Ecto neural progenitor cell (in vitro differentiated cells): Measurements from ENCODE around the gene PFN1.
A peak's percentile ranks its signal among the peaks of the same experiment; 100 is the strongest.

Source experiments
- DNase-seq: peaks from one replicate; pipeline ENCODE4 v3.0.0-alpha.2; 2018; ENCODE audit warnings: low spot score

PFN1 gene

DNA sequence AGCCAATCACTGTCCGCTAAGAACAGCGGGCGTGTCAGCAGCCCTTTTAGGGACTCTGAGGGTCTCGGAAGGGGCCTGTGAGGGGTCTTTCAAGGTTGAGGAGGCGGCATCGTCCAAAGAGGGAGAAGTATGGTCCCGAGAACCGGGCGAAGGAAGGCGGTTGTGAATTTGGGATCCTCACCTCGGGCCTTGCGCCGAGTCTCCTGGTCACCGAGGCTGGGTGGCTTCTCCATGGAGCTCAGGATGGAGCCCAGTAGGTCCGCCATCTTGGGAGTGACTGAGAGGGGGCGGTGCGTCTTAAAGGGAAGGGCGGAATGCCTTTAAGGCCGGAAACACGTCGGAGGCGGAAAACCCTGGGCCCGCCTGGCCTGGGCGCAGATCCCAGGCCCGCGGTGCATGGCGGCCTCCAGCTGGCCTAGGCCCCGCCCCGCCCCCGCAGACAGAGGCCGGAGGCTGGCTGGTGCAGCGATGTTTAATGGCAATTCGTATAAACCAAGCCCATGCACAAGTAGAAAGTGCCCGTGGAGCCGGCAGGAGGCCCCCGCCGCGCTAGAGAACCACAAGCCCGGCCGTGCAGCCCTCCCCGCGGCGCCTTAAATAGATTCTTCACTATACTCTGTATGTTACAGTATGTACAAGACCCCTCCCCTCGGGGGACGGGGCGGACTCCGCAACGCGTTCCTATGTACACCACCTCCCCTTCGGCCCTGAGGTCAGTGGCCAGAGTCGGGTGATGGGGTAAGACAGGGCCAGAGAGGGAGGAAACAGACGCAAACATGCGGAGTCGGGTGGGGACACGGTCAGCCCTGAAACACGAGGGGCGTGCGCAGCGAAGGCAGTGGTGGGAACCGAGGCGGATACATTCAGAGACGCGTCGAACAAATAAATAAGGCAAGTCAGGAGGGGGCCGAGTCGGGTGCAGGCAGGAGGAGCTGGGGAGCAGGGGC is 19.5 kb upstream of the PFN1 start, which contains the start of gene SPAG7:
SPAG7 (minus strand) TSS at position 279 of the 947 bp plus-strand sequence; CDS start at position 266, 13 bp downstream.
- DNase-seq: peak; percentile 99

DNA sequence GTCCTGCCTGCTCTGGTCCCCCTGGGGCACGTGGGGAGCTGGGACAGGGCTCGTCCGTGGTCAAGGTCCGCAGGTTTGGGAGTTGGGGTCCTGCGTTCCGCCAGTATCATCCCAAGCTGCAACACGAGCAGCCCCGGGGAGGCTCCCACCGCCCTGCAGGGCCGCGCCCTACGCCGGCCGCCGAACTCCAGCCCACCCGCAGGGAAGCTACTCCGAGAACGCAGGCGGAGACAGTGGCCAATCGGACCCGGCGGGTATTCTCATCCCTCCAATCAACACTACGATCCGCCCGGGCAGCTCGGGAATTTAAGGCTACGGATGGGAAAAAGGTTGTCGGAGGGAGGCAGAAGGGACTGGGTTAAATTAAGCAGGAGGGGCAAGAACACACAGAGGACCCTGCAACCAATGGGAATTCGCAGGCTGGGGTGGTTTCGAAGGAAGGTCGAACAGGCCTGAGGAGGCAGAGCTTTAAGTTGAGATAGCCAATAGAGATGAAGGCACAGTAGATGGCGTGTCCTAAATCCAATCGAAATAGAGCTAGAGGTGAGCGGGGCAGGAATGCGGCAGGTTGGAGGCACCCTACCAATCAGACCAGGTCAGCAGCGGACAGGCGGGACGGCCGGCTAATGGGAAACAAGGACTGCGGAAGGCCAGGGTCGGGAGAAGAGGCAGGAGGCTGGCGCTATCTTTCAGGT is 18.7 kb upstream of the PFN1 start:
- peak; percentile 99 for DNase-seq

DNA sequence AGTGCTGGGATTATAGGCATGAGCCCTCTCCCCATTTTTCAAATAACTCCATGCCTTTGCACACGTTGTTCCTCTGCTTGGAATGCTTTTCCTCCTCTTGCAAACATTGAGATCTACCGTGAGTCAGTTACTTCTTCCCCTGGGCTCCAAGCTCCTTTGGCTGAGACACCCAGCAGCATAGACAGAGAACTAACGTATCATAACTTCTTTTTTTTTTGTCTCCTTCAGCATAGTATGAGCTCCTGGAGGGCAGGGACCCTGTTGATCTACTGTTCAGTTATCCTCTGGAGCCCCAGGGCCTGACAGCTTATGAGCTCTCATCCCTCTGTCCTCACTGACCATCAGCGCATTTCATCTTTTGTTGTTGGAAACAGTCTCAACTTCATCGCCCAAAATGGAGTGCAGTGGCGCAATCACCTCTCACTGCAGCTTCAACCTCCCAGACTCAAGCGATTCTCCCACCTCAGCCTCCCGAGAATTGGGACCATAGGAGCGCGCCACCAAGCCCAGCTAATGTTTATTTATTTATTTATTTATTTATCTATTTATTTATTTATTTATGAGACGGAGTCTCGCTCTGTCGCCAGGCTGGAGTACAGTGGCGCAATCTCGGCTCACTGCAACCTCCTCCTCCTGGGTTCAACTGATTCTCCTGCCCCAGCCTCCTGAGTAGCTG is 17.1 kb upstream of the PFN1 start:
- no peak for DNase-seq

DNA sequence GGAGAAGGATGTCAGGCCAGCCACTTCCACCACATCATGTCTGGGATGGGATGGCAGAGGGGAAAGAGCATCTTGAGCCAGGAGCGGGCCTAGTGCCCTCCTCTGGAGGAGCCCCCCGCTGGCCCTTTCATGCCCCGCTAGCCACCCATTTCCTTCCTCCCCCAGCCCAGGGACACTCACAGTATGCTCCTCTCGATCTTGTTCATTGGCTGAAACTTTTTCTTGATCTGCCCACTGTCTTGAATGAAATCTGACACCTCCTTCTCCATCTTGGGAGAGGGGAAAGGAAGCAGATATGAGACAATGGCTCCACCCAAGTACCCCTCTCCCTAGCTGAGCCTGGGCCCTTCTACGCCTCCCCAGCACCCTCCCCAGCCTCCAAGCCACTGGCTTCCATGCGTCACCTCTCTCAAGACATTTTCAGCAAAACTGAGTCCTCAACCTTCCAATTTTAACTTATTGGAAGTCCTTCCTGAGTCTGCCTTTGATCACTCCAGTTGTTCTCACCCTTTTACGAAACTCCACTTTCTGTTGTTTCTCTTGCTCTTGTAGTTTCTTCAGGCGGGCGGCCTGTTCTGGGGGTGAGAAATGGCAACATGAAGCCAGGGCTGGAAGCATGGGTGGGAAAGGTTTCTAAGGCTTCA is 12.1 kb upstream of the PFN1 start:
- no peak for DNase-seq

DNA sequence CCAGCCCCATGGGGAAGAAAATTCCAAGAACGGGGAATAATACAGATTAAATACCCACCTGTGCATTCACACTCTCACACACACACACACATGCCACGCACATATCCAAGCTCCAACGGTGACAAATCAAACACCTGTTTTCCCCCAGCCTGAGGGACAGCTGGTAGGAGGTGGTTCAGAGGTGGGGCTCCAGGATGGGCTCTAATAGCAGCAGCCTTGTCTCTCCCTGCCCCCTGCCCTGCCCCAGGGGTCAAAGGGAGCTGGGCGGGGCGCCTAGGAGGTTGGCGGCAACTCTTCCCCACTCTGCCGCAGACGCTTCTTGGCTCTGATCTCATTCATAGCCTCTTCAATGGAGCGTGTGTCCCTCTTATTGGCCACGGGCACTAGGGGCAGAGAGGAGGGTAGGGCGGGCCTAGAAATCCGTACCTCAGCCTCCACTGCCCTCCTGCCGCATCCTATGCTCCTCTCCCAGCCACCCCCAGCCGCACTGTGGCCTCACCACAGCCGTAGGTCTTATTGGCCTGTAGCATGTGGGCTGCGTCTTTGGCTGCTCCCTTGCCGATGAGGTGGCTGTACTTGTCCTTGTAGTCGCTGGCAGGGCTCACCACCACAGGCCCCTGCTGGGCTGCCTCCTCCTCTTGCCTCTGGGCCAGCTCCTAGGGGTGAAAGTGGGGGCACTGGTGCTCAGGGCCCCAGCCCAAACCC is 11.1 kb upstream of the PFN1 start:
- DNase-seq: no peak

DNA sequence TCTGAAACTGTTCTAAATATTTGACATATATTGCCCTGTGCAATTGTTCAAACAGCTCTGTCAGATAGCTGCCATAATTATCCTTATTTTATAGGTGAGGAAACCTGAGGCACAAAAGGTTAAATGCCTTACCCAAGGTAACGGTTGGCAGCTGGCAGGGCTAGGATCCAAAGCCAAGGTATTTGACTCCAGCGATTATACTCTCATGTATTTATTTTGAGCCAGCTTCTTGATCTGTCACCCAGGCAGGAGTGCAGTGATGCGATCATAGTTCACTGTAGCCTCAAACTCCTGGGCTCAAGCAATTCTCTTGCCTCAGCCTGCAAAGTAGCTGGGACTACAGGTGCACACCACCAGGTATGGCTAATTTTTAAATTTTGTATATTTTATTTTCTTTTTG is 9.8 kb upstream of the PFN1 start:
- DNase-seq: no peak

DNA sequence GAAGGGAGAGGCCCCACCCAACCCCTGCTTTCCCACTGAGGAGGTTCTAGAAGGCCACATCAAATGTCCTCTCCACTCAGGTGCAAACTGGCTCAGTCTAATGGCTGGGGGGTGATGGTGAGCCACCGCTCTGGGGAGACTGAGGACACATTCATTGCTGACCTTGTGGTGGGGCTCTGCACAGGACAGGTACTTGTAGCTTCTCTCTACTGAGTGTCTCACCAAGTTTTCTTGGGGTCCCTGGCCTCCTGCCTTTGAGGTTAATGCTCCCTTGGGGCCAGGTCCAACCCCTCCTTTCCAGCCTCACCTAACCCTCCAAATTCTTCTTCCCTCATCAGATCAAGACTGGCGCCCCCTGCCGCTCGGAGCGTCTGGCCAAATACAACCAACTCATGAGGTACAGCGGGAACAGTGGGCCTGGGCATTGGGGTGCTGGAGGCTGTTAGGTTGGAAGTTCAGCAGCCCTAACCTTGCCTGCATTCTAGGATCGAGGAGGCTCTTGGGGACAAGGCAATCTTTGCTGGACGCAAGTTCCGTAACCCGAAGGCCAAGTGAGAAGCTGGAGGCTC is 8.2 kb upstream of the PFN1 start:
- DNase-seq: peak; percentile 71

DNA sequence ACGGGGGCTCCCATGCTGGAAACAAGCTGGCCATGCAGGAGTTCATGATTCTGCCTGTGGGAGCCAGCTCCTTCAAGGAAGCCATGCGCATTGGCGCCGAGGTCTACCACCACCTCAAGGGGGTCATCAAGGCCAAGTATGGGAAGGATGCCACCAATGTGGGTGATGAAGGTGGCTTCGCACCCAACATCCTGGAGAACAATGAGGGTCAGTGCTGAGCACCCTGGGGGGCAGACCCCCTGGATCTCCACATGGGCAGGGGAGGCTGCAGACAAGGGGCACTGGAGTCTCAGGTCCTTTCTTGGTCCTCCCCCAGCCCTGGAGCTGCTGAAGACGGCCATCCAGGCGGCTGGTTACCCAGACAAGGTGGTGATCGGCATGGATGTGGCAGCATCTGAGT is 6.8 kb upstream of the PFN1 start:
- no peak for DNase-seq

DNA sequence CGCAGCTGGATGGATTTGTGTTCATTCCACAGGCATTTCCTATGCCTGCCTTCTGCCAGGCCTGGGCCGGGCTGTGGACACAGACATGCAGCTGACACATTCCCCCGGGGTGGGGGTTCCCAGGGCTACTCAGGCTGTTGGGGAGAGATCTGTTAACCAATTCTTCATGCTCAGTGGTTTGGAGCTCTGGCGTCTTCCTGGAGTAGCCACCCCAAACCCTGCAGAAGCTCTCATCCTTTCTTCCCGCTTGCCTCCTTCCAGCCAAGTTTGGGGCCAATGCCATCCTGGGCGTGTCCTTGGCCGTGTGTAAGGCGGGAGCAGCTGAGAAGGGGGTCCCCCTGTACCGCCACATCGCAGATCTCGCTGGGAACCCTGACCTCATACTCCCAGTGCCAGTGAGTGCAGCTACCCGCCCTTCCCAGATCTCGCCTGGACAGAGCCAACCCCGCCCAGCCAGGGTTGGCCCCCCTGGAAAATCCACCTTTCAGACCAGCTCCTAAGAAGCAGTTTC is 5.2 kb upstream of the PFN1 start:
- DNase-seq: no peak

DNA sequence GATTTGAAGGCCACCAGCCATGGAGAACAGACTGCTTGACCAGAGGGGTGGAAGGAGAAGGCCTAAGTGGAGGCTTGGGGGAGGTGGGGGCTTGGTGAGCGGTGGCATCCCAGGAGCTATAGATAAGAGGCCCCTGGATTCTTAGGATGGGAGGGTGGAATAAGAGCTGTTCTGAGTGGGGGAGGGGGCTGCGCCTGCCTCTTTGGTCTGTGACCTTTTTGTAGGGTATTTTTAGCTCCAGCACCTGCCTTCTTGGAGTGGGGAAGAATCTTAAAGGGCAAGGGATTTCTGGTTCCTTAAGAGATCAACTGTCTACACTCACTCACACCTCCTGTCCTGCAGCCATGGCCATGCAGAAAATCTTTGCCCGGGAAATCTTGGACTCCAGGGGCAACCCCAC is 3.2 kb upstream of the PFN1 start:
- DNase-seq: no peak

DNA sequence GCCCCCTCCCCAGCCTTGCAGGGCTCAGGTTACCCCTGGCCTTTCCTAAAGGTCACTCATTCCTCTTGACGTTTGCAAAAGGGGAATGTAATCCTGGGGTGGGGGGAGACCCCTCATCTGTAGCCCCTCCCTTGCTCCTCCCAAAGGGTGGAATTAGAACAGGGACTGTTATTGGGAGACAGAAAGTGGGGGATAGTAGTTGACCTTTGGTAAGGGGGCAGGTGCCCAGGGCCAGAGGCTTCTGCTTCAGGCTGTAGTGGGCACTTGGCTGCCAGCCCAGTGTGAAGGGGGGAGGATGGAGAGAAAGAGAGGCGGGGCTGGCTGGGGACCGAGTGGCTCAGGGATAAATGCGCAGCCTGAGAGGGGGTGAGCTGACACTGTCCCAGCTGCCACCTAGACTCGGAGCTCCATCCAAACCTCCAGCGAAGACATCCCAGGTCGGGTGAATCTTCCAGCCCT is 2.4 kb upstream of the PFN1 start, which contains the start of gene ENO3:
ENO3 (plus strand) TSS at position 374 of the 459 bp plus-strand sequence. CDS start 711 bp downstream, outside the sequence.
- peak; percentile 79 for DNase-seq

DNA sequence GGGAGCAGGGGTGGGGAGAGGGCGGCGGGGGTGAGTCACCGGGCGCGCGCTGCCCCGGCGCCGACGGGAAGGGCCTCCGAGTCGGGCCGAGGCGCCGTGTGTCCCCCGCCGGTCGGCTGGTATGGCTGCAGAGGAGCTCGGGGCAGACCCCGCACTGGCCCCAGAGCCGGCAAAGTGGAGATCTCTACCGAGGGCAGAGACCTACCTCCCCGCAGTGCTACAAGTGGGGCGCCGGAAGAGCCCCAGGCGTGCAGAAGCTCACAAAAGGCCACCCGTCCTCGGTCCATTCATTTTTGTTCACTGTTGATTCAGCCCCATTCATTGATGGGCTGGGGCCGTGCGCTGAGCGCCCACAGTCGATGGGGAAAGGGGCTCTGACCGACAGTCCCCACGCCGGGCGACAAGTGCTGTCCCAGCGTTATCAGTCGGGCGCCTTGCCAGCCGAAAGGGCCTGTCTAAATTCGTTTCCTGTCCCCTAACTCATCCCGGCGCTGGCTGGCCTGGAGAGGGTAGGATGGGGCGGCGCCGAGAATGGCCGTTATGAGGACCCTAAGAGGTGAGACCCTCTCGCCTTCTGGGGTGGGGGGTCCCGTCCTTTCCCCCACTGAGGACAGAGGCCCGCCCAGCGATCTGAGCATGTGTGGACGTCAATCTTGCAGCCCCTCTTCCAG is 1.9 kb upstream of the PFN1 start:
- peak; percentile 83 for DNase-seq

DNA sequence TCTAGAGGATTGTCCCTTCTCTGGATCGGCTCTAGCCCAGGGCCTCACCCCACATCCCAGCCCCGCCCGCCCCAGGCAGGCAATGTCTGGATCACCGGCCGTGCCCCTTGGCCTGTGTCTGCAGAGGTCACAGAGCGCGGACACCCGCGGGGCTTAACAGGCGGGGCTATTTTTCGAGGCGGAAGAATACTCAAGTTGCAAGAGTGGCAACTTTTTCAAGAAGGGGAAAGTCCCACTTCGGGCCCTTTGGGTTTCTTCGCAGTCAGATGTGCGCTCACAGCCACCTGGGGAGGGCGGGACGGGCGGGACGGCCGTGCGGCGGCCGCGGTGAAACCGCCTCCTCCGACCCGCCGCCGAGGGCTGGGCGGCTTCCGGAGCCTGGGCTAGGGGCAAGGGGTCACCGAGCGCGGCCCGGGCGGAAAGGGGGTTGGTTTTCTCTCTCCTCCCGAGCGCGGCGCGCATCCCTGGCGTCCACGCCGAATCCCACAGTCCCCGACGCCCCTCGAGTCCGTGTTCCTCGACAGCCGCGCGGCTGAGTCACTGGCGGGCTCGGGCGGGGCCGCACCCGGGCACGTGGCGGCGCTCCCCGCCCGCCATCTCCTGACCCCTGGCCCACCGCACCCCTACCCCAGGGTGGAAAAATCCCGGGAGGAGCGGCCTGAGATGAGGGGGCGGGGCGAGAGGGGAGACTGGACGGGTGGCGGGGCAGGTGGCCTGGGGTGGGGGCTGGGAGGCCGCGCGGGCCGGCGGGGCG is 1.2 kb upstream of the PFN1 start:
- DNase-seq: peak; percentile 93

DNA sequence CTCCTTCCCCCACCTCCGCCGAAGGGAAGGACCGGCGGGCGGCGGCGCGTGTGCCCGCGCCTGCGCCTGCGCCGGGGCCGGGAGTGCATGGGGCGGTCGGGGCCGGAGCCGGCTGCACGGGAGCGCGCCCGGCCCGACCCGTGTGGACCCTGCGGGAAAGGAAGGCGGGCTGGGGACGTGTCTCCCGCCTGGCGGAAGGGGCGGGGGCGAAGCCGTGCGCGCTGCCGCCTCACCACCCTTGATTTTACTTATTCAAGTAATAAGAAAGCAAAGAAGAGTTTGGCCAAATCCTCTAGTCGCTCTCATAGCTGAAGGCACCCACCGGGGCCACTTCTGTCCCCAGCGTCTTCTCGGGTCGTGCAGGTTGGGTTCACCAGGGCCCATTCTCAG is 596 bp upstream of the PFN1 start:
- peak; percentile 91 for DNase-seq

DNA sequence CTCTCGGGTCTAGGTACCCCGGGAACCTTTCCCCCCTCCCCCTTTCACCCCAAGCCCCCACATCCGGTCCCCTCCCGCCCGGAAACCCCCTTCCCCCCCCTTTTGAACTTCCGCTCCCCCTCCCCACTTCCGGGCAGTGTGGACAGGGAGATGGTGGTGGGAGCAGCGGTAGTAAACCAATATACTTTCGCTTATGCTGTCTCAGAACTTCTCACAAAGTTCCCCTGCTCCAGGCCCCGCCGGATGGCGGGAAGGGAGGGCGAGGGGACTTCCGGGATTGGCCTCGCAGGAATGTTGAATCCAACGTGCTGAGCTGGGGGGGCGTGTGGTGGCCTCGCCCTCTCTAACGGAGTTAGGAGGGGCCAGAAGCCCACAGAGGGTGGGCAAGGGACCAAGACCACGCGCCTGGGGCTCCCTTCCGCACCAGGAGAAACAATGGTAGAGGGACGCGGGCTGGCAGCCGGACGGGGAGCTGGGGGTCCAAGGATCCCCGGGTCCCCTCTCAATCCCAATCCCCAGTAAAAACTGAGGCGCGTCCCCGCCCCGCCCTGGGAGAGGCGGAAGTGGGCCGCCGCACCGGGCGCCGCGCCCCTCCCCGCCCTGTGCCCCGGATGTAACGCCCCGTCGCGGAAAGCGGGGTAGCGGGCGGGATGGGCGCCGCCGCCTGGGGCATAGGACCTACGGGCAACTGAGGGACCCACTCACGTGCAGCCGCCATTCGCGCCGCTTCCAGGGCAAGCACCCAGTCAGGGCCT is 742 bp downstream of the PFN1 start:
- peak; percentile 81 for DNase-seq

DNA sequence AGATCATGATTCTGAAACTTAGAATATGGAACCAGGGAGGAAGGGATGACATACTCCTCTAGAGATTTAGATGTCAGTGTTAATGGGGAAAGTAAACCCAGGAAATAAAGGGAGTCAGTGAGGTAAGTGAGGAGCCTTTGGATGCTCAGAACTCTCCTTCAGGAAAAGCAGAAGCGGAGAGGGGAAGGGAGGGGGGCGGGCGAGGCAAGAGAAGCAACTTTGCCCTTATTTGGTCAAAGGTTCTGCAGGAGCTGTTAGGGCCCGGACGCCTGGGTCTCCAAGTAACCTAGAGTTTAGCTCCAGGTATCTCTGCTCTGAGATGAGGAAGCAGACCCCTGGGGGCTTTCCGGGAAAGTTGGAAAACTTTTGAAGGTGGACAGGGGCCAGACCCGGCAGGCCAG is 1.3 kb downstream of the PFN1 start:
- no peak for DNase-seq

DNA sequence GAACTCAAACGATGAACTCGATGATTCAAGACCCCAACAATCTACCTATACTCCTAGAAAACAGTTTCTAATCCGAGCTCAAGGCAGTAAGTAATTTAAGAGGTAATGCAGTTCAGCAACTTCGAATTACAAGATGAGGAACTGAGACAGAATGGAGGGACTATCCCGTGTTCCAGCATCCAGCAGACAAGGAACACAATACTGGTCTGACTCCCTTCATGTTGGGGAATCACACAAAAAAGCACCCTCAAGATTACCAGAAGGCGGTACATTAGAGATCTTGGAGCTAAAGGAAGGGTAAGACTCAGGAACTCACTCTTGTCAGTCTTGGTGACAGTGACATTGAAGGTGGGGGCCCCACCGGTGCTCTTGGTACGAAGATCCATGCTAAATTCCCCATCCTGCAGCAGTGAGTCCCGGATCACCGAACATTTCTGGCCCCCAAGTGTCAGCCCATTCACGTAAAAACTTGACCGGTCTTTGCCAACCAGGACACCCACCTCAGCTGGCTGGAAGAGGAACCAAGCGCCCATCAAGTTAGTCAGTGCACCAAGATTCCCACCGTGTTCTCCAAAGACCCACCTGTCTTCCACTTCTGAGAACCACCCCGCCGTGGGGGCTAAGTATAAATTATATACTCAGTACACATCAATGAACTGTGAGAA is 1.9 kb downstream of the PFN1 start:
- peak; percentile 47 for DNase-seq

DNA sequence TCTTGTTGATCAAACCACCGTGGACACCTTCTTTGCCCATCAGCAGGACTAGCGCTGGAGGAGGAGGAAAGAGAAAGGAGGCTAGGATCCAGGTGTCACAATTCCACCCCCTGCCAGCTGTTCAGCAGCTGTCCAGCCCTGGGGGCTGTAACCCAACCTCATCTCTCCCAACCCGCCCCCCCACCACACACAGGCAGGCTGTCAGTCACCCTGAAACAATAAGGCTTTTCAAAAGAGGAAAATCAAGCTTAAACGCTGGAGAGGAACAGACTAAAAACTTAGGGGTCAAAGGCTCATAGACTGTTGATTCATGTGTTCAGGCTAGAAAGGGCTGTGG is 2.4 kb downstream of the PFN1 start:
- DNase-seq: no peak
